IPS DF 4.7 (cell line): ENCODE results near the gene PLCB1.
"Not testable (repeated sequence)": the region's sequence is repeated elsewhere in the genome, so short reads cannot be mapped to it uniquely, and the experiment has no call there.

Source experiments
- DNase-seq: peaks from one replicate; pipeline ENCODE4 v3.0.0-alpha.2; 2013; ENCODE audit warnings: low spot score; ENCODE audit errors: extremely low read depth

Gene PLCB1

GRCh38 chr20:8156235-8157079 is 24.4 kb downstream of the PLCB1 start:
- no peak for DNase-seq

- not testable (repeated sequence) for DNase-seq
Measured at GRCh38 chr20:8159217-8159616, 27.2 kb downstream of the PLCB1 start.

- DNase-seq, result no peak
Measured at GRCh38 chr20:8161264-8162071, 29.4 kb downstream of the PLCB1 start.

- no peak for DNase-seq
Measured at GRCh38 chr20:8162610-8163009, 30.5 kb downstream of the PLCB1 start.

- no peak for DNase-seq
Measured at GRCh38 chr20:8163543-8163942, 31.5 kb downstream of the PLCB1 start.

- DNase-seq, result no peak
Measured at GRCh38 chr20:8166730-8167129, 34.7 kb downstream of the PLCB1 start.

GRCh38 chr20:8168785-8169288 is 36.8 kb downstream of the PLCB1 start:
- DNase-seq, result no peak

- no peak for DNase-seq
Measured at GRCh38 chr20:8170921-8171320, 38.9 kb downstream of the PLCB1 start.

GRCh38 chr20:8172191-8172590 is 40.1 kb downstream of the PLCB1 start:
- no peak for DNase-seq

- DNase-seq, result no peak
Measured at GRCh38 chr20:8175741-8176675, 43.9 kb downstream of the PLCB1 start.

- no peak for DNase-seq
Measured at GRCh38 chr20:8183526-8183925, 51.5 kb downstream of the PLCB1 start.

GRCh38 chr20:8187740-8188139 is 55.7 kb downstream of the PLCB1 start:
- DNase-seq, result no peak

GRCh38 chr20:8190043-8190880 is 58.2 kb downstream of the PLCB1 start:
- DNase-seq, result no peak

- no peak for DNase-seq
Measured at GRCh38 chr20:8194721-8195120, 62.7 kb downstream of the PLCB1 start.

GRCh38 chr20:8196096-8196495 is 64.0 kb downstream of the PLCB1 start:
- no peak for DNase-seq

GRCh38 chr20:8200220-8200619 is 68.2 kb downstream of the PLCB1 start:
- DNase-seq, result no peak

- DNase-seq, result no peak
Measured at GRCh38 chr20:8203366-8203765, 71.3 kb downstream of the PLCB1 start.

- DNase-seq, result no peak
Measured at GRCh38 chr20:8205996-8206395, 73.9 kb downstream of the PLCB1 start.

GRCh38 chr20:8208226-8208625 is 76.2 kb downstream of the PLCB1 start:
- no peak for DNase-seq

GRCh38 chr20:8209061-8209460 is 77.0 kb downstream of the PLCB1 start:
- no peak for DNase-seq
